HG03575 (cell line): ENCODE results near the gene TAF11L9.
"Not testable (repeated sequence)": the region's sequence is repeated elsewhere in the genome, so short reads cannot be mapped to it uniquely, and the experiment has no call there.

ENCODE experiments used
- ATAC-seq: cut with Tn5 transposase; IDR thresholded peaks from one replicate; pipeline ENCODE4 v1.9.1; 2021; ENCODE audit not compliant: unreplicated experiment, insufficient number of reproducible peaks, low FRiP score; ENCODE audit errors: extremely low read depth

TAF11L9 gene

GRCh38 chr5:17594255-17594654 lies at the start of gene TAF11L9:
TSS of gene TAF11L9 (minus strand) at chr5:17594394.
- not testable (repeated sequence) for ATAC-seq

- ATAC-seq: no peak
These were observed 40.0 kb upstream of the TAF11L9 start, which contains the start of gene TAF11L14 for GRCh38 chr5:17634160-17634559. TSS of gene TAF11L14 (plus strand) at chr5:17634460.

- ATAC-seq: not testable (repeated sequence)
These were observed 37.6 kb upstream of the TAF11L9 start, which contains the start of gene TAF11L13 for GRCh38 chr5:17631788-17632187. TSS of gene TAF11L13 (plus strand) at chr5:17632088.

GRCh38 chr5:17625686-17626085 lies 31.5 kb upstream of the TAF11L9 start:
- ATAC-seq: no peak

GRCh38 chr5:17620627-17621026 lies 26.4 kb upstream of the TAF11L9 start:
- ATAC-seq: no peak

GRCh38 chr5:17619354-17619753 lies 25.2 kb upstream of the TAF11L9 start:
- ATAC-seq: no peak

GRCh38 chr5:17614872-17615605 lies 20.8 kb upstream of the TAF11L9 start:
- no peak for ATAC-seq

- ATAC-seq: not testable (repeated sequence)
These were observed 15.9 kb upstream of the TAF11L9 start, which contains the start of gene TAF11L12 for GRCh38 chr5:17610092-17610491. TSS of gene TAF11L12 (plus strand) at chr5:17610392.

- not testable (repeated sequence) for ATAC-seq
These were observed 13.3 kb upstream of the TAF11L9 start for GRCh38 chr5:17607461-17607860.

GRCh38 chr5:17604951-17605350 lies 10.8 kb upstream of the TAF11L9 start:
- no peak for ATAC-seq

GRCh38 chr5:17603880-17604279 lies 9.7 kb upstream of the TAF11L9 start, which contains the start of gene TAF11L11:
TSS of gene TAF11L11 (plus strand) at chr5:17604183.
- ATAC-seq: not testable (repeated sequence)

- not testable (repeated sequence) for ATAC-seq
These were observed 3.5 kb upstream of the TAF11L9 start, which contains the start of gene TAF11L10 for GRCh38 chr5:17597728-17598127. TSS of gene TAF11L10 (minus strand) at chr5:17597828.

GRCh38 chr5:17590860-17591259 lies 3.3 kb downstream of the TAF11L9 start, which contains the start of gene TAF11L8:
TSS of gene TAF11L8 (minus strand) at chr5:17590960.
- ATAC-seq: not testable (repeated sequence)

GRCh38 chr5:17585658-17586057 lies 8.5 kb downstream of the TAF11L9 start, which contains the start of gene TAF11L7:
TSS of gene TAF11L7 (minus strand) at chr5:17585758.
- not testable (repeated sequence) for ATAC-seq
